Calu3 (cell line): Measurements from ENCODE around the gene SARS2. TPM values are rescaled to one million over a fixed set of nuclear protein-coding genes. Genes with fewer than 3 reads are reported as not detected.
A peak's percentile ranks its signal among the peaks of the same experiment; 100 is the strongest.

Experiments used
- Bru-seq: library from RNA; stranded (reverse); fragments of 400-500 nt; gene quantifications from one replicate; lab custom pipeline; 2021; lab: Mats Ljungman, UMichigan
- BruChase-seq, 2 experiments: library from RNA; stranded (reverse); fragments of 400-500 nt; gene quantifications; one replicate each; lab custom pipeline; 2021; lab: Mats Ljungman, UMichigan
- BruUV-seq: library from RNA; stranded (reverse); fragments of 400-500 nt; replicated peaks from 2 replicates; lab custom pipeline; 2021; lab: Mats Ljungman, UMichigan
- CTCF ChIA-PET: fragments of 300-600 bp; sonication (Branson Sonifier 250); formaldehyde crosslinking; loops from one replicate; lab custom pipeline; 2022; ENCODE audit warnings: antibody characterized with exemption; lab: Charles Lee
- DNase-seq: peaks from one replicate; pipeline ENCODE4 v3.0.0; 2022
- H3K27ac Mint-ChIP-seq: one replicate; pipeline ENCODE4 v1.8.0; 2022; ENCODE audit warnings: mixed read lengths; ENCODE audit not compliant: unreplicated experiment
- H3K27me3 Mint-ChIP-seq: one replicate; pipeline ENCODE4 v1.8.0; 2022; ENCODE audit warnings: mixed read lengths; ENCODE audit not compliant: unreplicated experiment
- H3K36me3 Mint-ChIP-seq: one replicate; pipeline ENCODE4 v1.8.0; 2022; ENCODE audit warnings: mild to moderate bottlenecking, moderate library complexity, mixed read lengths; ENCODE audit not compliant: insufficient read depth, unreplicated experiment
- H3K4me1 Mint-ChIP-seq: one replicate; pipeline ENCODE4 v1.8.0; 2022; ENCODE audit warnings: mild to moderate bottlenecking, low read depth, mixed read lengths; ENCODE audit not compliant: unreplicated experiment
- H3K4me3 Mint-ChIP-seq: one replicate; pipeline ENCODE4 v1.8.0; 2022; ENCODE audit warnings: mild to moderate bottlenecking, low read depth, moderate library complexity, mixed read lengths; ENCODE audit not compliant: unreplicated experiment
- H3K9me3 Mint-ChIP-seq: one replicate; pipeline ENCODE4 v1.8.0; 2022; ENCODE audit warnings: low read depth, mixed read lengths; ENCODE audit not compliant: unreplicated experiment
- intact Hi-C: fragments of 100-400 bp; cut with micrococcal nuclease; formaldehyde crosslinking; loops from one replicate; pipeline ENCODE4 v1.10.0; 2022; ENCODE audit not compliant: unreplicated experiment
- long read RNA-seq: library from polyadenylated mRNA; stranded (forward); transcript quantifications from one replicate; pipeline ENCODE4 v2.0.0, GENCODE V29; 2022
- total RNA-seq: library from RNA; stranded (reverse); gene quantifications from 2 replicates; pipeline ENCODE4 v1.2.3, GENCODE V29; 2022
- TF ChIP-seq, protein P1 (sequence below): fragments of 200-600 bp; IDR thresholded peaks from one replicate; pipeline ENCODE4 v1.8.0; 2022; ENCODE audit warnings: antibody characterized with exemption; ENCODE audit not compliant: unreplicated experiment

Gene SARS2, protein sequence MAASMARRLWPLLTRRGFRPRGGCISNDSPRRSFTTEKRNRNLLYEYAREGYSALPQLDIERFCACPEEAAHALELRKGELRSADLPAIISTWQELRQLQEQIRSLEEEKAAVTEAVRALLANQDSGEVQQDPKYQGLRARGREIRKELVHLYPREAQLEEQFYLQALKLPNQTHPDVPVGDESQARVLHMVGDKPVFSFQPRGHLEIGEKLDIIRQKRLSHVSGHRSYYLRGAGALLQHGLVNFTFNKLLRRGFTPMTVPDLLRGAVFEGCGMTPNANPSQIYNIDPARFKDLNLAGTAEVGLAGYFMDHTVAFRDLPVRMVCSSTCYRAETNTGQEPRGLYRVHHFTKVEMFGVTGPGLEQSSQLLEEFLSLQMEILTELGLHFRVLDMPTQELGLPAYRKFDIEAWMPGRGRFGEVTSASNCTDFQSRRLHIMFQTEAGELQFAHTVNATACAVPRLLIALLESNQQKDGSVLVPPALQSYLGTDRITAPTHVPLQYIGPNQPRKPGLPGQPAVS
- total RNA-seq = 52.1 and 58.1 TPM in 2 replicates
- Bru-seq, nascent RNA = percentile 78 among the genes with signal in this experiment
- BruChase-seq, experiment 1, labeled RNA remaining after a 6-hour chase = percentile 95 among the genes with signal in this experiment
- percentile 95 among the genes with signal in this experiment for BruChase-seq, experiment 2, labeled RNA remaining after a 2-hour chase
- long read RNA-seq, transcript SARS2-201 (16 exons, 2,057 nt) = major isoform, 37 of 61 reads
- long read RNA-seq, partial matches to known transcripts = 3 of 61 reads
- long read RNA-seq, other reads (novel, unspliced or antisense) = 21 of 61 reads

GRCh38 chr19:38929929-38930775 is at the start of gene SARS2:
Gene SARS2, minus strand, starts transcription at chr19:38930763. Its CDS starts 27 bp downstream, at chr19:38930736.
- Mint-ChIP-seq H3K27me3 (no peaks in the 10 kb centered on the region), H3K27ac (peak within 1 kb of the TSS; percentile 93), H3K9me3 (peaks cover 2% of the 10 kb centered on the region), H3K4me3 (peak within 1 kb of the TSS; percentile 98), H3K4me1 (peaks cover 23% of the 10 kb centered on the region), H3K36me3 (peaks cover 82% of the 10 kb centered on the region)
- intact Hi-C loops = loop anchor here (1.0 to 10.0 kb wide), 4 partner anchors 80 to 528 kb away; partner anchors contain the start of gene FAM98C
- peak; percentile 97 for DNase-seq
- BruUV-seq = no TSS peak
- CTCF ChIA-PET = interaction anchor here (0.5 to 1.9 kb wide), 20 partner anchors 13 to 542 kb away, joined by 3 to 20 read pairs (median 4); partner anchors contain the start of genes ACTN4, ECH1, FAM98C and NFKBIB
- TF ChIP-seq, protein P1, sequence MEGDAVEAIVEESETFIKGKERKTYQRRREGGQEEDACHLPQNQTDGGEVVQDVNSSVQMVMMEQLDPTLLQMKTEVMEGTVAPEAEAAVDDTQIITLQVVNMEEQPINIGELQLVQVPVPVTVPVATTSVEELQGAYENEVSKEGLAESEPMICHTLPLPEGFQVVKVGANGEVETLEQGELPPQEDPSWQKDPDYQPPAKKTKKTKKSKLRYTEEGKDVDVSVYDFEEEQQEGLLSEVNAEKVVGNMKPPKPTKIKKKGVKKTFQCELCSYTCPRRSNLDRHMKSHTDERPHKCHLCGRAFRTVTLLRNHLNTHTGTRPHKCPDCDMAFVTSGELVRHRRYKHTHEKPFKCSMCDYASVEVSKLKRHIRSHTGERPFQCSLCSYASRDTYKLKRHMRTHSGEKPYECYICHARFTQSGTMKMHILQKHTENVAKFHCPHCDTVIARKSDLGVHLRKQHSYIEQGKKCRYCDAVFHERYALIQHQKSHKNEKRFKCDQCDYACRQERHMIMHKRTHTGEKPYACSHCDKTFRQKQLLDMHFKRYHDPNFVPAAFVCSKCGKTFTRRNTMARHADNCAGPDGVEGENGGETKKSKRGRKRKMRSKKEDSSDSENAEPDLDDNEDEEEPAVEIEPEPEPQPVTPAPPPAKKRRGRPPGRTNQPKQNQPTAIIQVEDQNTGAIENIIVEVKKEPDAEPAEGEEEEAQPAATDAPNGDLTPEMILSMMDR = peak; percentile 99

- Mint-ChIP-seq H3K4me1 (peaks cover 30% of the 10 kb centered on the region), H3K4me3 (no peak overlapping the region), H3K27me3 (no peaks in the 10 kb centered on the region), H3K9me3 (peaks cover 4% of the 10 kb centered on the region), H3K36me3 (peaks cover 29% of the 10 kb centered on the region), H3K27ac (peak overlapping the region; percentile 12)
- intact Hi-C loops = no loop called here
- TF ChIP-seq, protein P1 = no peak
- DNase-seq = no peak
- BruUV-seq = no TSS peak
- CTCF ChIA-PET = no interaction called here
These were observed 49.2 kb upstream of the SARS2 start for GRCh38 chr19:38979812-38980211.

GRCh38 chr19:38978326-38978689 is 47.7 kb upstream of the SARS2 start:
- Mint-ChIP-seq H3K4me1 (peaks cover 30% of the 10 kb centered on the region), H3K4me3 (no peak overlapping the region), H3K27me3 (no peaks in the 10 kb centered on the region), H3K27ac (peak overlapping the region; percentile 88), H3K9me3 (peaks cover 4% of the 10 kb centered on the region), H3K36me3 (peaks cover 37% of the 10 kb centered on the region)
- no TSS peak for BruUV-seq
- TF ChIP-seq, protein P1 = no peak
- DNase-seq = no peak
- CTCF ChIA-PET = interaction anchor here (1.2 to 1.3 kb wide), 2 partner anchors 11 to 12 kb away, joined by 3 read pairs; no protein-coding TSS in a partner anchor
- intact Hi-C loops = no loop called here
